GM19193 (cell line): ENCODE measurements around the gene EPB41L2.

Experiments
- POLR2A ChIP-seq: IDR thresholded peaks from 4 replicates; pipeline ENCODE4 v1.6.1; 2011; ENCODE audit not compliant: insufficient read depth, insufficient read length; ENCODE audit errors: extremely low read depth

The EPB41L2 gene

GRCh38 chr6:130848945-130849344, 214.1 kb downstream of the EPB41L2 start:
- no peak for TF ChIP-seq POLR2A

GRCh38 chr6:130847001-130847910, 215.8 kb downstream of the EPB41L2 start:
- TF ChIP-seq POLR2A, result no peak

DNA sequence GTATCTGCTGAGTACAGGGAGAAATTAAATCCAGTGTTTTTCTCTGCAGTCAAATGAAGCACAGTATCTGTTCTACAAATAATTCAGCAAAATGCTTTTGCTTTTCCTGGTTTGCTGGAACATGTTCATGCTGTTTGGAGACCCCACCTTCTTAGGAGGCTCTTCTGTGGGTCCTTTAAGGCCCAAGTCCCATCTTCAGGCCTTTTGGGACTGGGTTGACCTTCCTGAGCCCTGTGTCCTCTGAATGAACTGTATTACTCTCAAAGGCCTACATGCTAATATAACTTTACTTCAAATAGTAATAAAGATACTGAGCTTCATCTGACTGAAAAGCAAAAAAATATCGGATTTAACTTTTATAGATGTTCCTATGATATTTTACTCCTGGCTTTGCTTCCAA, 216.5 kb downstream of the EPB41L2 start:
- no peak for TF ChIP-seq POLR2A

DNA sequence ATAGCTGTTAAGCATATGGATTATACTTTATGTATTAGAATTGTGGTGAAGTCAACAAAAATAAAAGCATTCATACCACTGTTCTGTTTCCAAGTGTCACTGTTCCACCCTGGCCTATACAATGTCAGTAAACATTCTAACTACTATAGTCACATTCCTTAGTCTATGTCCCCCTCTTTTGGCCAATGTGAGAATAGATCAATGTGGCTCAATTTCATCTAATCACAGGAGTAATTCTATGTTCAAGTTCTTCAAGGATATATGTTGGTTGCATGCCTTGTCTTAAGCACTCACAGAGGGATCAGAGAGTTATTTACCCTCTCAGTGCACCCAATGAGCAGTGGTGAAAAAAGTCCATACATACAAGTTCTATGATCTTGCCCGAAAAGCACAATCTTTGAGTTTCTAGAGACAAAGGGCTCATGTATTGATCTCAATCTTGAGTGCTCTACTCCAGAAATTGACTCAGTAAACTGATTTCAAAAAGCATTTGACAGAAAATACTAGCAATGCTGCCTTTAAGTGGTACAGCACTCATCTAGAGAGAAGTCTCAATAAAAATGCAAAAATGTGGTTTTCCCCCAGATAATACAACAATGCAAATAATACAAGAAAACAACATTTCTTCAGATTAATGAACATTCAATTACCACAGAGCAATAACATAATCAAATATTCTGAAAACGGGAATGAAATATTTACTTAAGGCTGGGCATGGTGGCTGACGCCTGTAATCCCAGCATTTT, 219.3 kb downstream of the EPB41L2 start:
- TF ChIP-seq POLR2A, result no peak

- no peak for TF ChIP-seq POLR2A
Observed at GRCh38 chr6:130841128-130841728, 221.8 kb downstream of the EPB41L2 start.

DNA sequence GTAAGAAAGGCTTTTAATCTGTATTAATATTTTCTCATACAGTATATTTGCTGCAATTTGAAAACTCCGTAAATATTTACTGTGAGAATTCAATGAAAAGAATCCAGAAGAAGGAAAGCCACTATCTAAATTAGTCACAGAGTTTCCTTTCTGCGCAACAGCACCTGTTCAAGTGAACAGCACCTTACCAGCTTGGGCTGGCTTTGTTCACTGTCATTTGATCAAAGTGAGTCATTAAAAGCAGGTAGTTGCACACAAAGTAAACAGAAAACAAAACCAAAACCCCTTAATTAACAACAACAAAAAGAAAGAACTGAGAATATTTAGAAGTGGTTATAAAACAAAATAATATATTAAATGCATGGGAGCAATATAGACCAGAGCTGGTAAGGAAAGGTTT, 223.0 kb downstream of the EPB41L2 start:
- TF ChIP-seq POLR2A, result no peak

DNA sequence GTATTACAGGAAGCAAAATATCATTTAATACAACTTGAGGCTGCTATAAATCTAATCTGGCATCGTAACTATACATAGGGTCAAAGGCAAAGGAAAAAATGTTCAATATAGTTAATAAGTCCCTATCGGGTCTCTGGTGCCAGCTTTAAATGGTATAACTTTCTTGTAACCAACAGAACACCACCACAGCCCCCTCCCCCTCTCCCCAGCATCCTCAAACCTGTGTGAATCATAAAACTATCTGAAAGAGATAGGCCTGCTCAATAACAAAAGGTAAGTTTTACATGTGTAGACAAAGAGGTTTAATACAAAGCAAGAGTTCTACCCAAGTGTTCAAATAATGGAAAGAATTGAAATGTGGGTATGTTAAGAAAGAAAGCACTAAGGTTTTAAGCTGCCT, 223.7 kb downstream of the EPB41L2 start:
- no peak for TF ChIP-seq POLR2A

DNA sequence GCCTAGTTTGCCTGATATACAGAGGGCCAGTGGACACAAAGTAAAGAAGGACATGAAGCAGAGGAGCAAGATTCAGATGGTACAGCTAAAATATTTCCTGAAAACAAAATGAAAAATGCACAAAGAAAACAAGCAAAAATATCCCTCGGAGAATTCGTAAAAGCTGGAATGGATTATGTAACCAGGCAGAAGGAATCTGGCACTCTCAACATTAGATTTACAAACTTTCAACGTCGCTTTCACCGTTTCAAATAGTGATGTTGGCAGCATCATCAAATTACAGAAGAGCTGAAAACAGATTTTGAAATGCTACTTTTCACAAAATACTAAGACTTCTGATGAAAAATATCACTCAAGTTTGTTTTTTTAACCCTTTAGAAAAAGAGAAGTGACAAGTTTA, 224.1 kb downstream of the EPB41L2 start:
- TF ChIP-seq POLR2A, result no peak

DNA sequence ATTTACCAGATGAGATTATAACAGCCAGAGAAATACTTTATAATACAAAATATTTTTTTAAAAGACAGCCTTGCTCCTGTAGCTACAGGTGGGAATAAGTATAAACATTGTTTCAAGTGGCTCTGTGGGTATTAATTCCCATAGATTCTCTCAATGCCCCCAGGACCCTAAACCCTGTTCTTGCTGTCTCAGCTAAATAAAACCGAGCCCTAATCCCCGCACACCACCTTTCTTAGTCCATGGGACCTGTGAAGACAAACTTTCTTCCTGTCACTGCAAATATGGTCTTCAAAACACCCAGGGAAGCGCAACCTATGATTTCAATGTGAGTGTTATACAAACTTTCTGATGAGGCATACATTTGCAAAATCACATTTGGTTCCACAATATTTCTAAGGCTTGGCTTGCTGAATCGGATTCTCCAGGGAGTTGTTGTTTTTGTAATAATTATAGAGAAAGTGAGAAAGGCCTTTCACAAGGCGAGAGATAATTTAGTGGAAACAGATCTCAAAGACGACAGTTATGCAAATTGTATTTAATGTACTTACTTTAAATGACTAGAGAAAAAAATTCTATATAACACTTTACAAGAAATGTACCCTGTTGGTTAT, 224.7 kb downstream of the EPB41L2 start:
- TF ChIP-seq POLR2A, result no peak

DNA sequence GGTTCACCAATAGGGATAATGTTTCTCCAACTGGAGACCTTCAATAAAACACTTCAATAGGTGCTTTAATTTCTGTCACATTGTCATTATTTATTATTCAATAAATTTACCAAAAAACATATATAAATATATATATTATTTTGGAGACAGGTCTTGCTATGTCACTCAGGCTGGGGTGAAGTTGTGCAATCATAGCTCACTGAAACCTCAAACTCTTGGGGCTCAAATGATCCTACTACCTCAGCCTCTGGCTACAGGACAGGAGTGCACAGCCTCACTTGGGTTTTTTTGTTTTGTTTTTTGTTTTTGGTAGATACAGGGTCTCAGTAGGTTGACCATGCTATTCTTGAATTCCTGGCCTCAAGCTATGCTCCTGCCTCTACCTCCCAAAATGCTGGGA, 226.0 kb downstream of the EPB41L2 start:
- no peak for TF ChIP-seq POLR2A

DNA sequence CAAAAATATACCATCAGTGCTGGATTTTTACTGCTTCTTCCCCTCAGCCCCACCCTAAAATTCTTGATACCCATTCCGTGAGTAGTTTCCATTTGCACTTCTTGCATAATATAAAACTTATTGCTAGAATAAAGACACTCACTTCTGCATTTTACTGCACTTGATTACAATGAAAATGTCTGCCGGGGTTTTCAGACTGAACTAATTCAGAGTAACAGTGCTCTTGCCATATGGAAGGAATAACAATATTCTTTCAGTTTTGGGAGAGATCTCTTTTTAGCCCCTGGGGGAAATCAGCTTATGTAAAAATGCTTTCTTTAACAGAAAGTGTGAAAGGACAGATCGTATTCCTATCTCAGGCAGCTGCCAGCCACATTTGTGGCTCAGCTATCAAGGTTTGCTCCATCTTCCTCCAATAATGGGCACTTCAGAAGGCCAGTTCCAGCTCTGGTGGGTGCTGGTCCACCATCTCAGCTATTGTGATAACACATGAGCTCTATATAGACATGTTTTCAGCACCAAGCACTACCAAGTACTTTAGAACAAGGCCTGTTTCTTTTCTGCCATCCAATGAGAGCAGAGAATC, 226.9 kb downstream of the EPB41L2 start:
- no peak for TF ChIP-seq POLR2A

DNA sequence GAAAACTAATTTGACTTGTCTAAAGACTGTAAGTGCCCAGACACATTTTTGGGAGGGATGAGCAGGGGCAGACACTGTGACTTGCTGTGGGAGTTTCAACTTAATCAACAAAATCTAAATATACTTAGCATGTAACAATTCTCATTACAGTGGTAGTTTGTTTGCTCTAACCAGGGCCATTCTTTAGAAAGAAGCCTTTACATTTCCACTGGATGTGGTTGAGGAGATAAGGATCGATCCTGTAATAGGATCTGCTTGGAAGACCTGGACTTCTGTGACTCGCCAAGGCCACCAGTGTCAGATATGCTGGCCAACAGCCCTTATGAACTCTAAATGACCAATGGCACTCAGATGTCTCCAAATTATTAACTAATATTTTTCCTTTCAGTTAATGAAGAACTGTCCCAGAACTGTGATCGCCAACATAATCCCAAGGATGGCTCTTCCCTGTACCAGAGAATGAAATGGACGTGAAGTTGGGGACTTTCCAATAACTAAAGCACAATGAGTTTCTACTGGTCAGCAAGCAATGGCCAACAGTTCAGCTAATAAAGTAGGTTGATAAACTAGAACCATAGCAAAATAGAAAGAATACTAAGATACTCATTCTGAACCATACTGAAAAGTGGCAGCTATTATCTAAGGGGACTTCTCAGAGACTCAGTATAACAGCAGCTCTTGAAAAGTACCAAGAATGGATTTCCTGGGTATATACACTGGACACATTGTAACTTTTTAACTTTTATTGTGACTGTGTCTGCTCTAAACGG, 228.4 kb downstream of the EPB41L2 start:
- no peak for TF ChIP-seq POLR2A

DNA sequence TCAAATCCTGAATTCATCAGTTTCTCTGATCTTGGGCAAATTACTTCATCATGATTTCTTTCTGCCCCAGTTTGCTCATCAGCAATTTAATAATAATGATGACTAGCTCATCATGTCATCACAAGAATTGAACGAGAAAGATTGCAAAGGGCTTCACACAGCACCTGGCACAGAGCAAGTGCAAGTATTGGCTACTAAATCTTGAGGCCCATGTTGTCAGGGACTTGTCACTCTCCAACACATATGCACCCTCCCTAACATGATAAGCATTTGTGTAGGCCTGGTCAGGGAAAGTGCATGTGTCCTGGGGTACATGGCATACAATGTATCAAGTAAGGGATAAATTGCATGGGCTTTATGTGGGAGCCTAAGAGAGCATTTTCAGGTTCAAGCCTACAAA, 229.5 kb downstream of the EPB41L2 start:
- no peak for TF ChIP-seq POLR2A

- no peak for TF ChIP-seq POLR2A
Observed at GRCh38 chr6:130831607-130832006, 231.4 kb downstream of the EPB41L2 start.
